GM21423 (cell line): Measurements from ENCODE around the gene AQP5.

Experiments
- ATAC-seq: cut with Tn5 transposase; IDR thresholded peaks from one replicate; pipeline ENCODE4 v1.9.1; 2021; ENCODE audit warnings: mild to moderate bottlenecking, moderate library complexity; ENCODE audit not compliant: unreplicated experiment

AQP5 gene

GRCh38 chr12:49949866-49950265, 11.8 kb upstream of the AQP5 start:
- no peak for ATAC-seq

- no peak for ATAC-seq
Measured at GRCh38 chr12:49950273-49951251, 11.1 kb upstream of the AQP5 start, which contains the start of gene AQP2. TSS of gene AQP2 (plus strand) at chr12:49950737. CDS start at chr12:49950831, 94 bp downstream.

- no peak for ATAC-seq
Measured at GRCh38 chr12:49951411-49952240, 10.0 kb upstream of the AQP5 start.

GRCh38 chr12:49952391-49953055, 9.1 kb upstream of the AQP5 start:
- no peak for ATAC-seq

- ATAC-seq = no peak
Measured at GRCh38 chr12:49953151-49953550, 8.5 kb upstream of the AQP5 start.

- ATAC-seq = no peak
Measured at GRCh38 chr12:49953961-49954846, 7.5 kb upstream of the AQP5 start.

GRCh38 chr12:49954863-49955830, 6.5 kb upstream of the AQP5 start:
- no peak for ATAC-seq

- no peak for ATAC-seq
Measured at GRCh38 chr12:49955899-49956662, 5.6 kb upstream of the AQP5 start.

GRCh38 chr12:49956663-49957569, 4.8 kb upstream of the AQP5 start:
- ATAC-seq = no peak

- no peak for ATAC-seq
Measured at GRCh38 chr12:49957570-49957967, 4.1 kb upstream of the AQP5 start.

- ATAC-seq = no peak
Measured at GRCh38 chr12:49959685-49960473, 1.8 kb upstream of the AQP5 start.

- no peak for ATAC-seq
Measured at GRCh38 chr12:49960474-49961110, 1.1 kb upstream of the AQP5 start.

- ATAC-seq = no peak
Measured at GRCh38 chr12:49961993-49962764, 507 bp downstream of the AQP5 start.

- ATAC-seq = no peak
Measured at GRCh38 chr12:49962861-49963765, 1.4 kb downstream of the AQP5 start.
